H54 (cell line): ENCODE results near the gene IFNAR1.
"Not testable (repeated sequence)": the region's sequence is repeated elsewhere in the genome, so short reads cannot be mapped to it uniquely, and the experiment has no call there.

Source experiments
- DNase-seq: peaks from one replicate; pipeline ENCODE4 v3.0.0; 2011; ENCODE audit warnings: low spot score, mixed read lengths; ENCODE audit not compliant: insufficient read length
- FAIRE-seq: peaks from 3 replicates; lab custom pipeline; 2011; peaks lifted over from hg19 to GRCh38; lab: Jason Lieb, UNC
- POLR2A ChIP-seq: IDR thresholded peaks from 2 replicates; pipeline ENCODE4 v1.6.1; 2011; ENCODE audit warnings: low read depth, mild to moderate bottlenecking, low read length

IFNAR1 gene

DNA sequence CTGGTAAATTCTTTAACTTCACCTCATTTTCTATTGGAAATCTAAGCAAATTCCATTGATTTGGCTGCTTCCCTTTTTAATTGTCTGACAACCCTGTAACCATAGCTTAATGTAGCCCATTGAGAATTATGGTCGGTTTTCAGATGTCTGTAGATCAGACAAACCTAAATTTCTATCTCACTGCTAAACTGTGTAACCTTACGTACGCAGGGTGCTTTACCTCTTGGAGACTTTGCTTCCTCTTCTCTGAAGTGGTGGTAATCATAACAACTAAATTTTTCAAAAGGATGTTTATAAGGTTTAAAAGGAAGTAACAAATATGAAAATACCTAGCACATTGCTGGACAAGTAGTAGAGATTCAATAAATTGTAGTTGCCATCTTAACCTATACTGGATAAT, 25.9 kb downstream of the IFNAR1 start:
- no peak for FAIRE-seq
- DNase-seq: no peak

DNA sequence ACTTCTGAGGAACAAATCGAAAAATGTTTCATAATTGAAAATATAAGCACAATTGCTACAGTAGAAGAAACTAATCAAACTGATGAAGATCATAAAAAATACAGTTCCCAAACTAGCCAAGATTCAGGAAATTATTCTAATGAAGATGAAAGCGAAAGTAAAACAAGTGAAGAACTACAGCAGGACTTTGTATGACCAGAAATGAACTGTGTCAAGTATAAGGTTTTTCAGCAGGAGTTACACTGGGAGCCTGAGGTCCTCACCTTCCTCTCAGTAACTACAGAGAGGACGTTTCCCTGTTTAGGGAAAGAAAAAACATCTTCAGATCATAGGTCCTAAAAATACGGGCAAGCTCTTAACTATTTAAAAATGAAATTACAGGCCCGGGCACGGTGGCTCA, 30.6 kb downstream of the IFNAR1 start:
- DNase-seq (no peak), FAIRE-seq (no peak)
- TF ChIP-seq POLR2A: no peak

More for the DNA sequence above, 25.9 kb downstream of the IFNAR1 start:
- TF ChIP-seq POLR2A: no peak

DNA sequence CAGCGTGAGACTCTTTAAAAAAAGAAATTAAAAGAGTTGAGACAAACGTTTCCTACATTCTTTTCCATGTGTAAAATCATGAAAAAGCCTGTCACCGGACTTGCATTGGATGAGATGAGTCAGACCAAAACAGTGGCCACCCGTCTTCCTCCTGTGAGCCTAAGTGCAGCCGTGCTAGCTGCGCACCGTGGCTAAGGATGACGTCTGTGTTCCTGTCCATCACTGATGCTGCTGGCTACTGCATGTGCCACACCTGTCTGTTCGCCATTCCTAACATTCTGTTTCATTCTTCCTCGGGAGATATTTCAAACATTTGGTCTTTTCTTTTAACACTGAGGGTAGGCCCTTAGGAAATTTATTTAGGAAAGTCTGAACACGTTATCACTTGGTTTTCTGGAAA, 31.2 kb downstream of the IFNAR1 start:
- DNase-seq (no peak), FAIRE-seq (no peak)
- TF ChIP-seq POLR2A: no peak

DNA sequence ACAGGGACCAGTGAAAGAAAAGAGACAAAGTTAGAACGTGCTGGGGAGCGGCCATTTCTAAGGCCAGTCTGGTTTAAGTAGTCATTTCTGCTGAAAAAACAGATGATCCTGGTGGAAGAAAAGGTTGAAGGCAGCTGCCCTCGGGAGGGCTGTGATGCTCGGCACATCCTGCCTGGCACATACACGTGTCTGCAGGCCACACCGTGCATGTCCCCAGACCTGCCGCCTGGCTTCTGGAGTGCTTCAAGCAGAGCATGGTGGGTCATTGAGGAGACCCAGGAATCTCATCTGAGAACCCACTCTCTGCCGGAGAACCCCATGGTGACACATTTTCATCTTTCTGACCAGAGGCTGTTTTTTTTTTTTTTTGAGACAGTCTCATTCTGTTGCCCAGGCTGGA, 32.4 kb downstream of the IFNAR1 start:
- DNase-seq (no peak), FAIRE-seq (no peak)
- TF ChIP-seq POLR2A: no peak

DNA sequence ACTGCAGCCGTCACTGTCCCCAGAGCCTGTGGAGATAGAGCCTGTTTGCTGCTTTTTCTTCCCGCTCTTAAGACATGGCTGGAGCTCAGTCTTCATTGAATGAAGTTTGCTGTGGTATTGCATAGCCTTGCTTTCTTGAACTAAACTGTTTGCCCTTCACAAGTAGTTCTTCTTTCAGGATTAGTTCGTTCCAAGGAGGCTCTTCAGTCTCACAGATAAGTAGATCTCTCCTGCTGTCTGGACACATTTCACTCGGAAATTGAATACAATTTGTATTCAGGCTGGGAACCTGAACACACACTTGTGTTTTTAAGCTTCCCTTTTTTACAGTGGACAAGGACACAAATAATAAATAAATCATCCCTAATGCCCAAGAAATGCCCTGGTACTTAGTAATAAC, 34.7 kb downstream of the IFNAR1 start:
- TF ChIP-seq POLR2A: no peak
- FAIRE-seq (no peak), DNase-seq (no peak)

DNA sequence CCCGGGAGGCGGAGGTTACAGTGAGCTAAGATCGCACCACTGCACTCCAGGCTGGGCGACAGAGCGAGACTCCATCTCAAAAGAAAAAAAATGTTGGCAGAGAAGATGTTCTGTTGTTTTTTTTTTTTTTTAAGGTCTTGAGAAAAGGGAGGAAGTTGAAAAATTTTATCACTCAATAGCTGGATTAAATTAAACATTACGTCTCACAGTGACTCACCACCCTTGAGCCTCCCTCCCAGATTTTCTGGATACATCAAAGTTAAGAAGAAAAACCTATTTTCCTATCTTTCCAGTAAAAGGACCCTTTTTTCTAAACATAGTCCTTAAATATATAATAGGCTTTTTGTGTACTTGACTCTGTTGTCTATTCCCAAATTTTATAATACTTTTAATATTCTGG, 35.5 kb downstream of the IFNAR1 start:
- DNase-seq: no peak
- no peak for FAIRE-seq
- no peak for TF ChIP-seq POLR2A

DNA sequence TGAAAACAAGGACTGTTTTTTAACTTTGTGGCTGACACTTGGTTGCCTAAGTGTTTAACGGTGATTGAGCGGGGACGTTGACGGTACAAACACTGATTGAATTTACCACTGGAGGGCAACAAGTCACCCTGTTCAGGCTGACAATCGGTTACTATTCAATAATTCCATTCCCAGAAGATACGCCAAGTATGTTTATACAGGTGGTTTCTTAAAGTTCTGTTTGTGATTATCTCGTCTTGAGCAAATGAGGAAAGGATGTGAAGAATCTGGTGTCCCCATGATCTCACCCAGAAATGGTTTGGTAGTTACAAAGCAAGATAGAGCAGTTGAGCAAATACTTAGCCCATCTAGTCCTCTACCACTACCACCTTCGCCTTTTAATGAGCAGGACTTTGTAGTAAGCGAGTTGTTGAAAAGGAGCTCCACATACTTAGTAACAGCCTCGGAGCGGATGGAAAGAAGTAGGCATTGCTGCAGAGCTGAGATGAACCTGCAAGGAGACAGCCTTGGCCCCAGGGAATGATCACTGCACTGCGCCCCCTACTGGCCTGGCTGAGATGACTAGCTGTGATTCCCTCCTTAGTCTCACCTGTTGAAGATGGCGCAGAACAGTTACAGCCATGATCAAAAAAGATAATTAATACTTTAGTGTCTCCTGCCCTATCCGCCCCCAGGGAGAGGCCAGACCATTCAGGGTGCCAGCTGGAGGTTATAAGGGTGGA, 36.3 kb downstream of the IFNAR1 start:
- FAIRE-seq: no peak

DNA sequence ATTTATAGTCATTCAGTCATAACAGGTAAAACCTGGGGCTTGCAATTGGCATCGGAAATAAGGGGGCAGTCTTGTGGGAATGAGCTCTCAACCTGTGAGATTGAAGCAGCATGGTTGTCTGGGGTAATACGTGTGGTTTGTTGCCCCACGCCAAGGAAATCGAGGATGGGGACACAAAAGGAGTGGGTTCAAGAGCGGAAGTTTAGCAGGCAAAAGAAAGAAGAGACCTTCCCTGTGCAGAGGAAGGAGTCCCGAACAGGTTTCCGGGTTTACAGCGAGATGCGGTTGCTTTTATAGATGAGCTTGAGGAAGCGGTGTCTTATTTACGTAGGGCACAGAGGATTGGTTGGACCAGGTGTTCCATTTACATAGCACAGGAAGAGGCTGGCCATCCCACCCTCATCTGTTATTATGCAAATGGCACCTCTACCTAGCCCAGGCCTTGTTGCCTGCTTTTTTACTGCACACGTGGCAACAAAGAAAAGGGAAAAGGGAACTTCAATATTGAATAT, 37.3 kb downstream of the IFNAR1 start:
- no peak for DNase-seq
- FAIRE-seq: no peak
- no peak for TF ChIP-seq POLR2A

More for the DNA sequence above, 36.3 kb downstream of the IFNAR1 start:
- no peak for TF ChIP-seq POLR2A
- peak; percentile 79 for DNase-seq

DNA sequence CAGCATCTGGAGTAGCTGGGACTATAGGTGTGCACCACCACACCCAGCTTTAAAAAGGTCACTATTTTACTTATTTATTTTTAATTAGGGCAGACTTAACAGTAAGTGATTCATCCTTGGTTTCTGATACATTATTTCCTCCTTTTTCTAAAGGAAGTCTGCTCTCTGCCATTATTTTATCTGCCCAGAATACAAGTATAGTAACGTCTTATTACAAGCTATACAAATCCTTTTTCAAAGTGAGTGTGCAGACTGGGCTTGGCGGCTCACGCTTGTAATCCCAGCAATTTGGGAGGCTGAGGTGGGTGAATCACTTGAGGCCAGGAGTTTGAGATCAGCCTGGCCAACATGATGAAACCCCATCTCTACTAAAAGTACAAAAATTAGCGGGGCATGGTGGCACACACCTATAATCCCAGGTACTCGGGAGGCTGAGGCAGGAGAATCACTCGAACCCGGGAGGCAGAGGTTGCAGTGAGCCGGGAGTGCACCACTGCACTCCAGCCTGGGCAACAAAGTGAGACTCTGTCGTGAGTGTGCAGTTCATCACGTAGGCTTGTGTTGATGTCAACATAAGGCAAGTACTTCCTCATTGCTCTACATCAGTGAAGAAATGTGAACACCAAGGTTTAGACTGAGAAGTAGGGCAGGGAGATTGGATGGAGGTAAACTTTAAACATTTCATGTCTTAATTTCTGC, 39.3 kb downstream of the IFNAR1 start:
- FAIRE-seq, DNase-seq: not testable (repeated sequence)

DNA sequence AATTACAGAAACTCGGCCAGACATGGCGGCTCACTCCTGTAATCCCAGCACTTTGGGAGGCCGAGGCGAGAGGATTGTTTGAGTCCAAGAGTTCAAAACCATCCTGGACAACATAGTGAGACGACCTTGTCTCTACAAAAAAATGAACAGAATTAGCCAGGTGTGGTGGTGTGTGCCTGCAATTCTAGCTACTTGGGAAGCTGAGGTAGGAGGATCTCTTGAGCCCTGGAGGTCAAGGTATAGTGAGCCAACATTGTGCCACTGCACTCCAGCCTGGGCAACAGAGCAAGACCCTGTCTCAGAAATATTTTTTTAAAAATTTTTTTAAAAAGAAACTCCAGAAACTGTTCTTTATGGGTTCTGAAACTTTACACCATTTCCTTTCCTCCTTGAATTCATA, 40.1 kb downstream of the IFNAR1 start:
- FAIRE-seq: no peak

DNA sequence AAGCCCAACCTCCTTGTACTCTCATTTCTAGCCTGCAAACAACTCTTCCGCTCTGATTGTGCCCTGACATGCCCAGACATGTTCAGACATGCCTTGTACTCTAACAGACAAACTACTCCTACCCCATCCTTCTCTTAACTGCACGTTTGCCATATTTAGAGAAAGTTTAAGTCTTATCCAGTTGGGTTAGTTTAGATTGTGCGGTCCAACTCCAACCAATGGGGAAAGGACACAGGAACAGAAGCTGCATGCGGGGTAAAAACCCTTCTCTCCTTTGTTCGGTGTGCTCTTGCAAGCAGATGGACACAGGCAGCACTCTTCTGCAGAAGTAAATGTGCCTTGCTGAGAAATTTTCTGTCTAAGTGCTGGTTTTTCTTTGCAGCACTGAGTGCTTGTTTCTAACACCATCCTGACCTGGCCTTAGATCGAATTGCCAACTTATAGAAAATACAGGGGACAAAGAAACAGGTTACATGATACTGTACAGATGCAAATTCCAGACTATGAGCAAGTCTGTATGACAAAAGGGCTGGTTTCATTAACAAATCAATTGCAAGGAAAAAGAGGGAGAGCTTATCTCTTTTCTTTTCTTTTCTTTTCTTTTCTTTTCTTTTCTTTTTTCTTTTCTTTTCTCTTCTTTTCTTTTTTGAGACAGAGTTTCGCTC, 42.7 kb downstream of the IFNAR1 start:
- DNase-seq: no peak
- no peak for TF ChIP-seq POLR2A

More for the DNA sequence above, 40.1 kb downstream of the IFNAR1 start:
- no peak for DNase-seq
- no peak for TF ChIP-seq POLR2A

DNA sequence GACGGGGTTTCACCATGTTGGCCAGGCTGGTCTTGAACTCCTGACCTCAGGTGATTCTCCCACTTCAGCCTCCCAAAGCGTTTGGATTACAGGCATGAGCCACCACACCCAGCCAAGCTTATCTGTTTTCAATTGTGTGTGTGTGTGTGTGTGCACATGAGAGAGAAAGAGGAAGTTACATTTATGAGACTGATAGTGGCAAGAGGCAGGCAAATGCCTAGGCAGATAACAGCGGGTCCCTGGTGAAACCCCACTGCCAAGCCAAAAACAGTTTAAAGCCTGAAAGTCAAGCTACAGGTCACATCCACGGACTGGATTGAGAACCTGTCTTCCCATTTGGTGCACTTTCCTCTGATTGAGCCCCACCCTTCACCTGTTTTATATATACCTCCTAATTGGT, 43.4 kb downstream of the IFNAR1 start:
- no peak for FAIRE-seq
- TF ChIP-seq POLR2A: no peak
- DNase-seq: no peak

More for the DNA sequence above, 42.7 kb downstream of the IFNAR1 start:
- FAIRE-seq: no peak

DNA sequence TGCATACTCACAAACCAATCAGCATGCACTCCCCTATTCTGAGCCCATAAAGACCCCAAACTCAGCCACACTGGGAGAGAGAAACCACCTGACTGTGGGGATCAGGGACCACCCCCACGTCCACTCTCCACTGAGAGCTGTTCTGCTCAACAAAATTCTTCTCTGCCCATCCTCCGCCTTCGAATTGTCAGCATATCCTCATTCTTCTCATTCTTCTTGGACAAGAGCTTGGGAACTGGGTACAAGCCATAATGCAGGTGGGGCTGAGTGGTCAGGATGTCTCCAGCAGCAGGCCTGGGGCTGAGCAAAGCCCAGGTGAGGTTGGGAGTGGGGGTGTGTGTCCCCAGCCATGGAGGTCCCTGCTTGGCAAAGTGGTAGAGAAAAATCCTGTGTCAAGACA, 43.8 kb downstream of the IFNAR1 start:
- no peak for TF ChIP-seq POLR2A
- FAIRE-seq (no peak), DNase-seq (no peak)

DNA sequence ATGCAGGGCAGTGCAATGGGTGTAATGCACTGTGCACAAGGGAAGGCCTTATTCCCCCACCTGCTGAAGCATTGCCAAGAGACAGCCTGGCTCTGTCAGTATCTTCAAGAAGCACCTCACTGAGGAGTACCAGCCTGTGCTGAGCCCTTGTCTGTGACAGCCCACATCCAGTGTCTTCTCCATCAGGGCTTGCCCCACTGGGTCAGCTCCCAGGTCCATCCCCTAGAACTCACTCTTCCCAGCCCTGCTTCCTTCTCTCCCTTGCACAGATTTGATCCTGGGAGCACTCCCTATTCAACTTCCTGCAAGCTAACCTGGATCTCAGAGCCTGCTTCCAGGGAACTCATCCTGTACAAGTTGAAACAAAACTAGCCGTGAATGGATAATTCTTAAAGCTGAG, 44.8 kb downstream of the IFNAR1 start:
- no peak for DNase-seq
- no peak for FAIRE-seq
- no peak for TF ChIP-seq POLR2A
